Activated naive CD4-positive, alpha-beta T cell (primary cell): ENCODE measurements around the gene C2CD2.

Experiments
- DNase-seq, 4 experiments: peaks; one replicate each; lab custom pipeline; 2025; lab: John Stamatoyannopoulos, UW

The C2CD2 gene

GRCh38 chr21:41913230-41913629 lies 40.6 kb downstream of the C2CD2 start:
- DNase-seq = no peak

DNA sequence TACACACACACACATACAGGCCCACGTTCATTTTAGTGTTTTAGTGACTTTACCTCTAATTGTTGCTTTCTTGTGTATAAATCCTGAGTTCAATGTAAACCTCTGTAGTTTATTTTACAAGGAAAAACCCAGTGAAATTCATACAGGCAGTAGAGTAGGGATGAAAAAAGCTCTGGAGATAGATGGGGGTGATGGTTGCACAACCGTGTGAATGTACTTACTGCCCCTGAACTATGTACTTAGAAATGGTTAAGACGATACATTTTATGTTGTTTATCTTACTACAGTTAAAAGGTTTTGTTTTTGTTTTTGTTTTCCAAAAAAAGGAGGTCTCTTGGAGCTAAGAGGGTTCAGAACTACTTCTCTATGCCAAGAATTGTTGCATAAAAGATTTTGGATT lies 45.0 kb downstream of the C2CD2 start:
- no peak for DNase-seq

GRCh38 chr21:41907496-41908258 lies 46.1 kb downstream of the C2CD2 start:
- no peak for DNase-seq

DNA sequence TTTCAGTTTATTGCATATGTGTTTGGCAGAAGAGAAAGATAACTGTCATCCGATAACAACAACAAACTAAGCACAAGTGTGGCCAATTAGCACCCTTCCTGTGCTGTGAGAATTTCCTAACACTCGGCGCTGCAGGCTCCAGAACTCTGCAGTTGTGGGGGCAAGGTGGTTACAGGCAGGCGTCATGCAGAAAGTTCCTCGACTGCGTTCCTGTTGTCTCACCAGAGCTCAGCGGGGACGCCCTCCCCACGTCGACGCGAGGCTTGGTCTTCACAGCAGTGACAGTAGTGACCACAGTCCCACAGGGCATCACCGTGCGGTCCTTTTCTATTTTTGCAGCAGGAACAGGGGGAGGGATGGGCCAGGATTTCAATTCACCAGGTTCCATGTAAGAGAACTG lies 47.0 kb downstream of the C2CD2 start:
- no peak for DNase-seq

- DNase-seq = no peak
Measured at GRCh38 chr21:41903559-41904351, 50.1 kb downstream of the C2CD2 start.

GRCh38 chr21:41902946-41903345 lies 50.9 kb downstream of the C2CD2 start:
- no peak for DNase-seq

- DNase-seq = no peak
Measured at GRCh38 chr21:41901782-41902181, 52.0 kb downstream of the C2CD2 start.

- no peak for DNase-seq
Measured at GRCh38 chr21:41901099-41901498, 52.7 kb downstream of the C2CD2 start.

DNA sequence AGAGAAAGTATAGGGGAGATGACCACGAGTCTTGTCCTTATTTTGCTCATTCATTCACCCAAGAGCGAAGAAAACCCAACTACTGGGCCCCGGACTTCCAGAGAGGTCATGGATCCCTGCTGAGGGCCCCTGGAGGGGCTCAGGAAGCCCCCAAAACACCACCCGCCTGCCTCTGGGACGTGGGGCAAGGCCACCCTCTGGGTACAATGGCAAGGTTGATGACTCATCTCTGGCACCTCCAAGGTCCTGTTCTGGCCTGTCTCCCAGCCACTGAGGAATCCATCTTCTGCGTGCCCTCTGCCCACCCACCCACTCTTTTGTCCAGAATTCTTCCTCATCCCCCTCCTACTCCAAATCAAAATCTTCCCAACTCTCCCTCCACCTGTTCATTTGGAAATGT lies 53.4 kb downstream of the C2CD2 start:
- DNase-seq = no peak

- DNase-seq = no peak
Measured at GRCh38 chr21:41899426-41900202, 54.2 kb downstream of the C2CD2 start.

GRCh38 chr21:41898998-41899397 lies 54.8 kb downstream of the C2CD2 start:
- DNase-seq = no peak

- DNase-seq = no peak
Measured at GRCh38 chr21:41897700-41898099, 56.1 kb downstream of the C2CD2 start.

DNA sequence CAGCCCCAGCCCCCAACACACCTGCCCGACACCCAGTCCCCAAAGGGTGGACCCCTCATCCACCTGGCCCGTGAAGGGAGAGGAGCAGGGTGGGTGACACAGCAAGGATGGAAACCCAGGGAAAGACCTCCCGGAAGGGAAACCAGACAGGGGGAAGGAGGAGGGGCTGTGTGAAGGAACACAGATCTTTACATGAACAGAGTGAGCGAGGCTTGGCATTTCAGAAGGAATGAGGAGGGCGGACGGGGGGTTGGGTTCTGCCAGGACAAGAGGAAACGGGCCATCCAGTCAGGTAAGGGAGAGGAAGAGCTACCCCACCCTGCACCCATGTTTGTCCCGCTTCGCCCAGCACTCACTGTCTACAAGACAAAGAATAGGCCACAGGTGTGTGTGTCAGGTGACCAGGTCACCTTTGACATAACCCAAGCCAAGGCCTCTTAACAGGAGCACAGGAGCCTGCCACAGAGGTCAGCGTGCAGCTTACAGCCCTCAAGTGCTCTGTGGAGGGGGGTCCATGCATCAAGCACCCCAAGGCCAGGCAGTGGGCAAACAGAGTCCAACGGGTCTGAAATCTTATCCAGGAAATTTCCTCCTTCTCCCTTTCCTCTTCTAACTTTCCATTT lies 56.7 kb downstream of the C2CD2 start:
- no peak for DNase-seq

- DNase-seq = peak in 2 of 4 experiments; percentile 50 to 51
Measured at GRCh38 chr21:41895643-41896493, 58.0 kb downstream of the C2CD2 start.

DNA sequence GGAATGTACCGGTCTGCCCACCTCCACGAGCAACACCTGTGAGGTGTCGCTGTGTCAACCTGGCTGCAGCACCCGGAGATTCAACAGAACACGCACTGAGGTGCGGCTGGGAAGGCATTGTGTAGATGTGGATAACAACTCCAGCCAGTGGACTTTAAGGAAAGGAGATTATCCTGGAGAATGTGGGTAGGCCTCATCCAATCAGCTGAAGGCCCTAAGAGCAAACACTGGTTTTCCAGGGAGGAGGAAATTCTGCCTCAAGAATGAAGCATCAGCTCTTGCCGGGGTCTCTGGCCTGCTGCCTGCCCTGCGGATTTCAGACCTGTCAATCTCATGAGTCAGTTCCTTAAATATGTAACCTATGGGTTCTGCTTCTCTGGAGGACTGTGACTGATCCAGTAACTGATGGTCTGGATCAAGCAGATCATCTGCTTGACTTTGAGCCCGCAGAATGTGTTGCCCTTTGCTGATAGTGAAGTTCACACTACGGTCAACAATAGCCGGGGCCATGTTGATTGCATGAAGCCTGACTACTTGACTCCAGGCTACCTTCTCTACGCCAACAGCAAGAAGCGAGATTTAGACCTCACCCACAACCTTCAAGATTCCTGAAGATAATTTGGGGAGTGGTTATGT lies 58.8 kb downstream of the C2CD2 start:
- no peak for DNase-seq

GRCh38 chr21:41894511-41894910 lies 59.3 kb downstream of the C2CD2 start:
- no peak for DNase-seq

- DNase-seq = no peak
Measured at GRCh38 chr21:41892726-41893125, 61.1 kb downstream of the C2CD2 start.

- no peak for DNase-seq
Measured at GRCh38 chr21:41891132-41891531, 62.7 kb downstream of the C2CD2 start.

- no peak for DNase-seq
Measured at GRCh38 chr21:41890355-41890754, 63.5 kb downstream of the C2CD2 start.

- no peak for DNase-seq
Measured at GRCh38 chr21:41888749-41889376, 65.0 kb downstream of the C2CD2 start.
